GM19240 (cell line): ENCODE measurements around the gene SYVN1.

Source experiments
- DNase-seq: peaks from one replicate; pipeline ENCODE4 v3.0.0; 2011; ENCODE audit warnings: low spot score; ENCODE audit not compliant: insufficient read length

The SYVN1 gene

DNA sequence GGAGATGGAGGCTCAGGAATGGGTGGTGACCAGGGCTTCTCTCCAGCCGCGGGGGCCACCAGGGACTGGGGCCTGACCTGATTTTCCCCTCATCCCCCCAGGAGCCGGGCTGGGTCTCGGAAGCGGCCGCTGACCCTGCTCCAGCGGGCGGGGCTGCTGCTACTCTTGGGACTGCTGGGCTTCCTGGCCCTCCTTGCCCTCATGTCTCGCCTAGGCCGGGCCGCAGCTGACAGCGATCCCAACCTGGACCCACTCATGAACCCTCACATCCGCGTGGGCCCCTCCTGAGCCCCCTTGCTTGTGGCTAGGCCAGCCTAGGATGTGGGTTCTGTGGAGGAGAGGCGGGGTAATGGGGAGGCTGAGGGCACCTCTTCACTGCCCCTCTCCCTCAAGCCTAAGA lies 46.5 kb downstream of the SYVN1 start:
- no peak for DNase-seq

DNA sequence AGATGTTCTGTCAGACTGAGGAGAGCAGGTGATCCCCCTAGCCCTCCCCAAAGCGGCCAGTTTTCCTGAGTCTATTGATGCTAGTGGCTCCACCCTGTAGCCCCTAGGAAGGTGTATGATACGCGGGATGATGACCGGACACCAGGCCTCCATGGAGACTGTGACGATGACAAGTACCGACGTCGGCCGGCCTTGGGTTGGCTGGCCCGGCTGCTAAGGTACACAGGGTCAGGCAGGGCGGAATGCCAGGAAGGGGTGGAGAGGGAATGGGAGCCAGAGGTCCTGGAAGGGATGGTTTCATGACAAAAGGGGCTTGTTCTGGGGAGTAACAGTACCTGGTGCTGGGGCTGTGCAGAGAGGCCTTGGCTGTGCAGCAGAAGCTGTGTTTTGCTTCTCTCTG lies 47.1 kb downstream of the SYVN1 start:
- DNase-seq = no peak

DNA sequence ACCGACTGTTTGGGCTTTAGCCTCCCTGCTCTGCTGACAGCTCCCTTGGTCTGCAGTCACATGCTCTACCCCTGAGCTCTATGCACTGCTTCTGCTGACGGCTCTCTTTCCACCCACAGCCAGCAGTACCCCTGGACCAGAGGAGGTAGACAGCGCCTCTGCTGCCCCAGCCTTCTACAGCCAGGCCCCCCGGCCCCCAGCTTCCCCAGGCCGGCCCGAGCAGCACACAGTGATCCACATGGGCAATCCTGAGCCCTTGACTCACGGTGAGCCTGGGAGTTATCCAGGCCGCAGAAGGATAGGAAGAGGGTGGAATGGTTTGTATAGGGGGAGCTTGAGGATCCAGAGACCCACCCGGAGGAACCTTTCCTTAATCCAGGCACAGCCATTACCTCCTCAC lies 47.5 kb downstream of the SYVN1 start:
- DNase-seq = no peak

GRCh38 chr11:65085446-65085845 lies 48.9 kb downstream of the SYVN1 start:
- no peak for DNase-seq

DNA sequence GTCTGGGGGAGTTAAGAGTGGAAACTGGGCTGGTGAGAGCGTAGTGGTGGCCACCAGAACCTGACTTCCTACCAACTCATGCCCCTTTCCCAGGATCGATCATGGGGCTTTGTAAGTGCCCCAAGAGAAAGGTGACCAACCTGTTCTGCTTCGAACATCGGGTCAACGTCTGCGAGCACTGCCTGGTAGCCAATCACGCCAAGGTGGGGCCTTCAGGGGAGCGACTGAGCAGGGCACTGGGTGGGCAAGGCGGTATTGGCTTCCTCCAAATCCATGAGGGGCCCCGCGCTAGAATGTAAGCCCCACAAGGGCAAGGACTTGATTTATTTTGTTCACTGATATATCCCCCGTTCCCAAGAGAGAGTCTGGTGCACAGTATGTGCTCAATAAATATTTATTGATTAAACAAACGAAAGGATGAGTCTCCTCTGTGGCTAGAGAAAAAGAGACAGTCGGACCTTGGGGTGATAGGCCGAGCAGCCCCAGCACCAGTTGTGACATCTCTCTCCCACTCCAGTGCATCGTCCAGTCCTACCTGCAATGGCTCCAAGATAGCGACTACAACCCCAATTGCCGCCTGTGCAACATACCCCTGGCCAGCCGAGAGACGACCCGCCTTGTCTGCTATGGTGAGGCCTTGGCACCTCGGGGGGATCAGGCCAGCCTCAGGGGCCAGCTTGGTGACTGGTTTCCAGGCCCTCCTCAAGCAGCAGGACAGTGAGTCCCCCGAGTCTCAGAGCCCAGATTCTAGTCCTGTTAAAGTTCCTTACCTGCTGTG lies 49.5 kb downstream of the SYVN1 start:
- no peak for DNase-seq

DNA sequence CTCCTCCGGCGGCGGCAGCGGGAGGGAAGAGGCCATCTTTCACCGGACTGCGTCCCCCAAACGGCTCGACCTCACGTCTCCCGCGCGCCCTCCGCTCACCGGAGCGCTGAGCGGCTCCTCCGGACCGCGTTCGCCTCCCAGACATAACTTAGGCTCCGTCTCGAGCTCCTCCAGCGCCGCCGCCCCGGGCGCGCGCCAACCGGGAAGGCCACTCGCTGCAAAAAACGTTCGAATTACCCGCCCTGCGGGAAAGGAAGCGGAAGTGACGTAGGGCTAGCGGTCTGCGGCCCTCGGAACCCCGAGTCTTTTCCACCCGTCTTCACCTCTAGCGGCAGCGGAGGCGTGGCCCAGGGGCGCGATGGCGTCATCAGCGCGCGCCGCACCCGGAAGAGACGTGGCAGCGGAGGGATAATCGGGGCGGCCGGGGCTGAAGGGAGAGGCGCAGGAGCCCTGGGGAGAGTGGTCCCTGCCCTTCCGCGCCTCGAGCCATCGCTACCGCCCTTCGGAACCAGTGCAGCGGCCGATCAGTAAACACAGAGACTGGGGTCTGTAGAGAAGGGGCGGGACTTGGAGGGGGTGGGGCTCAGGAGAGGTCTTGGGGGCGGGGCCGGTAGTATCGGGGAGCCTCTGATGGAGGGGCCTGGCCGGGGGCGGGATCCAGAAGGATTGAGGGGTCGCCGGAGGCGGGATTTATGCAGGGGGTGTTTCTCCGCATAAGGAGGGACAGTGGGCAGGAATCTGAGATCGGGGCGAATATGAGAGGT lies 50.3 kb downstream of the SYVN1 start, which contains the start of the genes CDCA5 and ZFPL1:
CDCA5 (minus strand) TSS at position 207 of the 764 bp plus-strand sequence; CDS start at position 145, 62 bp downstream.
ZFPL1 (plus strand) TSS at position 389 of the 764 bp plus-strand sequence. CDS start 477 bp downstream, outside the sequence.
- peak; percentile 98 for DNase-seq

GRCh38 chr11:65083134-65083833 lies 51.0 kb downstream of the SYVN1 start:
- no peak for DNase-seq

DNA sequence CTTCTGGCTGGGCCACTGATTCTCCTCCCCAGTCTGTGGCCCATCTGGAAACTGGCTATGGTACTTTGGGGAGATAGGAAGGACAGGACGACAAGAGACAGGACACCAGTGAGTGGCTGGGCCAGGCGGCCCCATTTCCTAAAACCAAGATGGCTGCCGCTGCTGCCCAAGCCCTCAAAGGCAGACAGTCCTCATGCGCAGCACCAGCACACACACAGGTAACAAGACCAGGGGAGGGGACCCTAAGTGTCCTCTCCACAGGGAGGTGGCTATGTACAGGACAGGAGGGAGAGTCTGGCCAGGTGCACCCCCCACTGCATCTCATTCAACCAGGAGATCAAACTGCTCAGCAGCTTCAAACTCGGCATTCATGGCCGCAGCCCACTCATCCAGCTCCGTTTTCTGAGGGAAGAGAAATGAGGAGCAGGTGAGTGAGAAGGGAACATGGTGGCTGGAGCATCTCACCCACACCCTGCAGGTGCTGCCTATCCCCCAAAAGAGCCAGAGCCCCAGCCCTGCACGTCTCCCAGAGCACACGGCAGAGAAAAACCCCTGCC lies 55.5 kb downstream of the SYVN1 start:
- no peak for DNase-seq

- DNase-seq = peak; percentile 53
Observed at GRCh38 chr11:65078151-65078550, 56.2 kb downstream of the SYVN1 start.

DNA sequence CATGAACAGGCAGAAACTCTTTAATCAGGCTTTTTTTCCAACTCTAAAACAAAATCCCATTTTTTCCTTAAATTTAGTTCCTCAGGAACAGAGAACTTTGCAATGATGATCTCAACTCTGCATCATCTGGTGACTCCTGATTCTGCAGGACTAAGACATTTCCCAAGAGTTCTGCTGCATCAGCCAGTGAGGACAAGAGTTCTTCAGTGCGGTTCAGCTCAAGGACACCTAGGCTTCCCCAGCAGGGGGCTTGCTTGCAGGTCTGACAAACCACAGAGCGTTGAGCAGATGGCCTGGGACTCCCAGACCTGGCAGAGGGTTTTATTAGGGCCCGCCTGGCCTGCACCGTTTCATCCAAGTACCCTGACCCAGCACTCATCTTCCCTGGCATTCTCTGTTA lies 56.9 kb downstream of the SYVN1 start:
- no peak for DNase-seq
